ENCODE data around the gene TMEM156. TPM values are rescaled to one million over a fixed set of nuclear protein-coding genes. Genes with fewer than 3 reads are reported as not detected.

TMEM156 gene
- total RNA-seq, 1 donor: not detected

DNA sequence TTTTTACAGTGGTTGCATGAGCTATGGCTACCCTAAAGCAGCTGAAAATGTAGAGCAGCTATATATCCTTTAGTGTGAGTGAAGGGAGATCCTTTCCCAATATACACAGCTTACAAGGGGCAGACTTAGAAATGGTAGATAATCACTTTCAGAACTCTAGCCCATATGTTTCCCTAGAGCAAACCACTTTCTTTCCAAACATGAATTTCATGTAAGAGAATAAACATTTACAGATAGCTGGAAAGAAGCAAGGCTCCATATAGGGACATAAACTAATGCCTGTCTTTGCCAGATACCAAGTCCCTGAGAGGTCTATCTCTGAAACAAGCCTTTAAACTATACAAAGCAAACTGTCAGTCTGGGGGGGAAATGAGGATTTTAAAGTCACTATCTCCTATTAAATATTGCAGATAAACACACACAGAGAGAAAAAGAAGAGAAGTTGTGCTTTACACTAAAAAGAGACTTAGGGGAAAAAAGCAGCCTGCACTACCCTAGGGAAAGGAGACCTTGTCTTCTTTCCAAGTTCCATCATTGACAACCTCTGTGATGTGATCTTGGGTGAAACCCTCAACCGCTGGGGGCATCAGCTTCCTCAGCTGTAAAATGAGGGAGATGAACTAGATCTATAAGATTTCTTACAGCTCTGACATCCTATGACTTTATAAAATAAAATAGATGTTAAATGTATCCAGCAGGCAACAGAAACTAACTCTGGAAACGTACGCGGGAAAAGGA is 73.6 kb downstream of the TMEM156 start:
- H3K4me2 ChIP-seq (ENCODE audit: insufficient read depth, low read length): no peak overlapping the region
- TF ChIP-seq, protein P1, sequence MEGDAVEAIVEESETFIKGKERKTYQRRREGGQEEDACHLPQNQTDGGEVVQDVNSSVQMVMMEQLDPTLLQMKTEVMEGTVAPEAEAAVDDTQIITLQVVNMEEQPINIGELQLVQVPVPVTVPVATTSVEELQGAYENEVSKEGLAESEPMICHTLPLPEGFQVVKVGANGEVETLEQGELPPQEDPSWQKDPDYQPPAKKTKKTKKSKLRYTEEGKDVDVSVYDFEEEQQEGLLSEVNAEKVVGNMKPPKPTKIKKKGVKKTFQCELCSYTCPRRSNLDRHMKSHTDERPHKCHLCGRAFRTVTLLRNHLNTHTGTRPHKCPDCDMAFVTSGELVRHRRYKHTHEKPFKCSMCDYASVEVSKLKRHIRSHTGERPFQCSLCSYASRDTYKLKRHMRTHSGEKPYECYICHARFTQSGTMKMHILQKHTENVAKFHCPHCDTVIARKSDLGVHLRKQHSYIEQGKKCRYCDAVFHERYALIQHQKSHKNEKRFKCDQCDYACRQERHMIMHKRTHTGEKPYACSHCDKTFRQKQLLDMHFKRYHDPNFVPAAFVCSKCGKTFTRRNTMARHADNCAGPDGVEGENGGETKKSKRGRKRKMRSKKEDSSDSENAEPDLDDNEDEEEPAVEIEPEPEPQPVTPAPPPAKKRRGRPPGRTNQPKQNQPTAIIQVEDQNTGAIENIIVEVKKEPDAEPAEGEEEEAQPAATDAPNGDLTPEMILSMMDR (IDR thresholded peaks at IDR 0.05; ENCODE audit: extremely low read depth, low read depth, low read length): no peak
- no peaks in the 10 kb centered on the region for H3K27me3 ChIP-seq (ENCODE audit: insufficient read depth, low read length)
- H3K79me2 ChIP-seq (ENCODE audit: insufficient read depth, low read length): no peaks in the 10 kb centered on the region
- no peaks in the 10 kb centered on the region for H3K4me1 ChIP-seq (ENCODE audit: insufficient read depth, low read length)
- no peak overlapping the region for H2AFZ ChIP-seq (ENCODE audit: low read length)
- H4K20me1 ChIP-seq (ENCODE audit: insufficient read depth, low read length): no peaks in the 10 kb centered on the region
- H3K27ac ChIP-seq (ENCODE audit: low read depth, low read length): no peak overlapping the region
- no peaks in the 10 kb centered on the region for H3K36me3 ChIP-seq (ENCODE audit: insufficient read depth, low read length)
- no peak for DNase-seq (ENCODE audit: insufficient read length, low spot score, missing footprints)
- no peaks in the 10 kb centered on the region for H3K9me3 ChIP-seq (ENCODE audit: low read depth, low read length)
- no peak overlapping the region for H3K4me3 ChIP-seq (ENCODE audit: insufficient read depth, low read length)

DNA sequence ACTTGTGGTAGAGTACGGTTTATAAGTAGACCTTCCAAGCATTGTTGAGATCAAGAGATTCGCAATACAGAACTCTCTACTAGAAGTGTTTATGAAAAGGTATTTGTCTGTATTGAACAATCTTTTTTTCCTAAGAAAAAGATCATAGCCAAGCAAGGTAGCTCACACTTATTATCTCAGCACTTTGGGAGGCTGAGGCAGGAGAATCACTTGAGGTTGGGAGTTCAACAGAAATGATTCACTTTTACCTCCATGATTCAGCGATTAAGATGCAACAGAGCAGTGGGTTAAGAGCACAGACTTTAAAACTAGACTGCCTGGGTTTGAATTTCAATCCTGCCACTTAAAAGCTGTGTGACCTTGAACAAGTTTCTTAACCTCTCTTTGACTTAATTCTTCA is 74.3 kb downstream of the TMEM156 start:
- Histone ChIP-seq H3K4me2 (ENCODE audit: insufficient read depth, low read length) (no peak overlapping the region), H3K27me3 (ENCODE audit: insufficient read depth, low read length) (no peaks in the 10 kb centered on the region), H3K9me3 (ENCODE audit: low read depth, low read length) (no peaks in the 10 kb centered on the region), H3K4me3 (ENCODE audit: insufficient read depth, low read length) (no peak overlapping the region), H4K20me1 (ENCODE audit: insufficient read depth, low read length) (no peaks in the 10 kb centered on the region), H3K79me2 (ENCODE audit: insufficient read depth, low read length) (no peaks in the 10 kb centered on the region), H3K27ac (ENCODE audit: low read depth, low read length) (no peak overlapping the region), H3K4me1 (ENCODE audit: insufficient read depth, low read length) (no peaks in the 10 kb centered on the region), H2AFZ (ENCODE audit: low read length) (no peak overlapping the region), H3K36me3 (ENCODE audit: insufficient read depth, low read length) (no peaks in the 10 kb centered on the region)
- TF ChIP-seq, protein P1 (IDR thresholded peaks at IDR 0.05; ENCODE audit: extremely low read depth, low read depth, low read length): no peak
- no peak for DNase-seq (ENCODE audit: insufficient read length, low spot score, missing footprints)

DNA sequence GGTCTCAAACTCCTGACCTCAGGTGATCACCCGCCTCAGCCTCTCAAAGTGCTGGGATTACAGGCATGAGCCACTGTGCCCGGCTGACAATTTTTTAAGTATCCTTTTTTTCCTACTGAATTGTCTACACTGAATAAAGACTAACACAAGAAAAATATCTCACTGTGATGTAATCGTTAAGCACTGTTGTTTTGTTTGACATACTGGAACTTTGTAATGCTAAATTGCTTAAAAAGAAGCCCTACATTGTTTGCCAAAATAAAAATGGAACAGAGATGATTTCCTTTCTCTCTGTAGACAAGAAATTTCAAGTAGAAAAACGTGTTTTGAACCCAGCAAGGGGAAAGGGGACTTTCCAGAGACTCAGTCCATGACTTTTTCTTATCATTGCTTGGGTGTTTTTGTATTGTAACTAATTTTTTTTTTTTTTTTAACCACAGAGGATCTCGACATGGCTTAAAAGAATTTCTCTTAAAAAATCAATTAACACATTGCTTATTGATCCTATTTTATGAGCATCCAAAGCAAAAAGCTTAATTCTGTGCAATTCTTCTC is 74.9 kb downstream of the TMEM156 start:
- no peaks in the 10 kb centered on the region for H3K9me3 ChIP-seq (ENCODE audit: low read depth, low read length)
- H3K27me3 ChIP-seq (ENCODE audit: insufficient read depth, low read length): no peaks in the 10 kb centered on the region
- H3K4me1 ChIP-seq (ENCODE audit: insufficient read depth, low read length): no peaks in the 10 kb centered on the region
- no peak overlapping the region for H2AFZ ChIP-seq (ENCODE audit: low read length)
- H3K4me3 ChIP-seq (ENCODE audit: insufficient read depth, low read length): no peak overlapping the region
- no peaks in the 10 kb centered on the region for H3K36me3 ChIP-seq (ENCODE audit: insufficient read depth, low read length)
- H3K4me2 ChIP-seq (ENCODE audit: insufficient read depth, low read length): no peak overlapping the region
- no peaks in the 10 kb centered on the region for H4K20me1 ChIP-seq (ENCODE audit: insufficient read depth, low read length)
- DNase-seq (ENCODE audit: insufficient read length, low spot score, missing footprints): no peak
- H3K79me2 ChIP-seq (ENCODE audit: insufficient read depth, low read length): no peaks in the 10 kb centered on the region
- TF ChIP-seq, protein P1 (IDR thresholded peaks at IDR 0.05; ENCODE audit: extremely low read depth, low read depth, low read length): no peak
- H3K27ac ChIP-seq (ENCODE audit: low read depth, low read length): no peak overlapping the region

DNA sequence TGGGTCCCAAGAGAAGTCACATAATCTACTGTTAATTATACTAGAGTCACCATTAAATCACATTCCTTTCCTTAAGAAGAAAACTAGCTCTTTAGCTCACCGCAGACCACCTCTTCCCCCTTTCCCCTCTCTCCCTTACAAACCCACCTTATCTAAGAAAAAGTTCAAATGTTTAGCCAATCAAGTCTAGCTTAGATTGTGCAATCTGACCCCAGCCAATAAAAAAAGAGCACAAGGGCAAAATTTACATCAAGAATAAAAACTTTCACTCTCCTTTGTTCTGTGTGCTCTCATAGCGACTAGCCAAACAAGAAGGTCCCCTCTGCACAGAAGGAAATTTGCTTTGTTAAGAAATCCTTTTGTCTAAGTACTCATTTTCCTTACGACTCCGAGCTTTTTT is 76.3 kb downstream of the TMEM156 start:
- Histone ChIP-seq H4K20me1 (ENCODE audit: insufficient read depth, low read length) (no peaks in the 10 kb centered on the region), H3K4me2 (ENCODE audit: insufficient read depth, low read length) (no peak overlapping the region), H3K4me1 (ENCODE audit: insufficient read depth, low read length) (no peaks in the 10 kb centered on the region), H3K27me3 (ENCODE audit: insufficient read depth, low read length) (no peaks in the 10 kb centered on the region), H3K4me3 (ENCODE audit: insufficient read depth, low read length) (no peak overlapping the region), H2AFZ (ENCODE audit: low read length) (no peak overlapping the region), H3K9me3 (ENCODE audit: low read depth, low read length) (no peaks in the 10 kb centered on the region), H3K36me3 (ENCODE audit: insufficient read depth, low read length) (no peaks in the 10 kb centered on the region), H3K27ac (ENCODE audit: low read depth, low read length) (no peak overlapping the region), H3K79me2 (ENCODE audit: insufficient read depth, low read length) (no peaks in the 10 kb centered on the region)
- TF ChIP-seq, protein P1 (IDR thresholded peaks at IDR 0.05; ENCODE audit: extremely low read depth, low read depth, low read length): no peak
- no peak for DNase-seq (ENCODE audit: insufficient read length, low spot score, missing footprints)
